Neural progenitor cell (in vitro differentiated cells): ENCODE results near the gene GJB3. TPM values are rescaled to one million over a fixed set of nuclear protein-coding genes. Genes with fewer than 3 reads are reported as not detected.

Source experiments
- DNase-seq: peaks from one replicate; pipeline ENCODE4 v3.0.0-alpha.2; 2016; ENCODE audit warnings: low spot score
- H2AFZ ChIP-seq: fragments of 200-600 bp; sonication (generic); replicated peaks from 2 replicates; pipeline ENCODE4 v1.6.1; 2016; ENCODE audit warnings: antibody characterized with exemption
- H3F3A ChIP-seq: fragments of 200-600 bp; sonication (generic); 2 replicates; pipeline ENCODE4 v1.6.1; 2016; ENCODE audit warnings: antibody characterized with exemption, low read depth
- H3K27ac ChIP-seq: fragments of 200-600 bp; sonication (generic); 2 replicates; pipeline ENCODE4 v1.5.1; 2016; ENCODE audit warnings: mild to moderate bottlenecking
- H3K27me3 ChIP-seq: fragments of 200-600 bp; sonication (generic); 2 replicates; pipeline ENCODE4 v1.6.1; 2016; ENCODE audit warnings: mild to moderate bottlenecking, moderate library complexity
- H3K36me3 ChIP-seq: fragments of 200-600 bp; sonication (generic); 2 replicates; pipeline ENCODE4 v1.5.1; 2016
- H3K4me1 ChIP-seq: fragments of 200-600 bp; sonication (generic); 2 replicates; pipeline ENCODE4 v1.6.1; 2016; ENCODE audit warnings: mixed run types
- H3K4me2 ChIP-seq: fragments of 200-600 bp; sonication (generic); 2 replicates; pipeline ENCODE4 v1.6.1; 2016
- H3K4me3 ChIP-seq: fragments of 200-600 bp; sonication (generic); 2 replicates; pipeline ENCODE4 v1.5.1; 2016
- H3K79me2 ChIP-seq: fragments of 200-600 bp; sonication (generic); 2 replicates; pipeline ENCODE4 v1.6.1; 2016; ENCODE audit warnings: low read depth
- H3K9ac ChIP-seq: fragments of 200-600 bp; sonication (generic); 2 replicates; pipeline ENCODE4 v1.6.1; 2016
- H3K9me3 ChIP-seq: fragments of 200-600 bp; sonication (generic); 2 replicates; pipeline ENCODE4 v1.5.1; 2016; ENCODE audit warnings: low read depth
- H4K20me1 ChIP-seq: fragments of 200-600 bp; sonication (generic); 2 replicates; pipeline ENCODE4 v1.6.1; 2016; ENCODE audit warnings: low read depth
- H3K27ac Mint-ChIP-seq: 3 replicates; pipeline ENCODE4 v1.8.0; 2021; ENCODE audit warnings: mixed read lengths
- H3K27me3 Mint-ChIP-seq: 2 replicates; pipeline ENCODE4 v1.8.0; 2022; ENCODE audit warnings: low read depth, mild to moderate bottlenecking, inconsistent platforms, moderate library complexity, mixed read lengths; ENCODE audit not compliant: insufficient read depth
- H3K36me3 Mint-ChIP-seq: 3 replicates; pipeline ENCODE4 v1.8.0; 2021; ENCODE audit warnings: mixed read lengths
- H3K4me1 Mint-ChIP-seq: 3 replicates; pipeline ENCODE4 v1.8.0; 2021; ENCODE audit warnings: mixed read lengths
- H3K4me3 Mint-ChIP-seq: 3 replicates; pipeline ENCODE4 v1.8.0; 2021; ENCODE audit warnings: mild to moderate bottlenecking, moderate library complexity, mixed read lengths
- H3K9me3 Mint-ChIP-seq: 3 replicates; pipeline ENCODE4 v1.8.0; 2020; ENCODE audit warnings: mixed read lengths
- CTCF ChIP-seq: fragments of 200-600 bp; sonication (generic); IDR thresholded peaks from 2 replicates; pipeline ENCODE4 v1.5.1; 2017; ENCODE audit warnings: antibody characterized with exemption, mild to moderate bottlenecking
- EZH2 ChIP-seq: fragments of 200-600 bp; sonication (generic); IDR thresholded peaks from 2 replicates; pipeline ENCODE4 v1.6.1; 2017; ENCODE audit warnings: antibody characterized with exemption, mild to moderate bottlenecking, moderate library complexity
- EZH2phosphoT487 ChIP-seq: fragments of 200-600 bp; sonication (generic); IDR thresholded peaks from 2 replicates; pipeline ENCODE4 v1.6.1; 2017; ENCODE audit warnings: antibody characterized with exemption
- total RNA-seq: library from RNA; depleted of rRNA; stranded (reverse); fragments of >200 nt; gene quantifications from 2 replicates; pipeline ENCODE4 v1.2.3, GENCODE V29; 2015; ENCODE audit warnings: low replicate concordance

Gene GJB3
- total RNA-seq, 1 donor from 2014 or later, result not detected

DNA sequence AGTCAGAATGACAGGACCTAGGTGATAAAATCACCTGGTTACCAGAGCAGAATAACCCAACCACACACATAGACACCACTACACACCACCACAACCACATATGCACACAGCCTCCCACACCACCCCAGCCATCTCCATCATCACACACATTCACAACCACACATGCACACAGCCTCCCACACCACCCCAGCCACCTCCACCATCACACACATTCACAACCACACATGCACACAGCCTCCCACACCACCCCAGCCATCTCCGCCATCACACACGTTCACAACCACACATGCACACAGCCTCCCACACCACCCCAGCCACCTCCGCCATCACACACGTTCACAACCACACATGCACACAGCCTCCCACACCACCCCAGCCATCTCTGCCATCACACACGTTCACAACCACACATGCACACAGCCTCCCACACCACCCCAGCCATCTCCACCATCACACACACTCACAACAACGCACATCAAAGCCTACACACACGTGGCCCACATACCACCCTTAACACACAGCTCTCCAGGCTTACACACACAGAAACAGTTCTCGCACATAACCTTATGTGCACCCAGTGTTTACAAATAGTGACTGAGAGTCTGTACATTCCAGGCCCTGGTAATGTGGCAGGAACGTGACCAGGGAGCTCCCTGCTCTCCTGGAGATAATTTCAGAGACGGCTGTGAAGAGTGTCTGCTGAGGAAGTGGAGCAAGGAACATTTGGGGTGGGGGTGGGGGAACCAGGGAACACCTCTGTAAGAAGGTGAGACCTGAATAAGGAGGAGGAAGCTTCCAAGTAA is 3.3 kb upstream of the GJB3 start:
- H3K36me3 Mint-ChIP-seq, result no peaks in the 10 kb centered on the region
- Histone ChIP-seq H3K4me1 (no peaks in the 10 kb centered on the region), H3K4me2 (no peak overlapping the region), H3F3A (no peaks in the 10 kb centered on the region), H2AFZ (no peak overlapping the region), H3K79me2 (no peaks in the 10 kb centered on the region), H3K9me3 (no peaks in the 10 kb centered on the region), H3K9ac (no peak overlapping the region), H3K4me3 (no peak overlapping the region), H3K27ac (no peak overlapping the region), H3K36me3 (no peaks in the 10 kb centered on the region), H4K20me1 (peaks cover 9% of the 10 kb centered on the region), H3K27me3 (peaks cover 45% of the 10 kb centered on the region)
- no peaks in the 10 kb centered on the region for H3K9me3 Mint-ChIP-seq
- H3K4me1 Mint-ChIP-seq, result peaks cover 4% of the 10 kb centered on the region
- no peak overlapping the region for H3K27ac Mint-ChIP-seq
- H3K27me3 Mint-ChIP-seq, result peaks cover 23% of the 10 kb centered on the region
- TF ChIP-seq CTCF (no peak), EZH2phosphoT487 (no peak), EZH2 (no peak)
- DNase-seq, result no peak
- no peak overlapping the region for H3K4me3 Mint-ChIP-seq

DNA sequence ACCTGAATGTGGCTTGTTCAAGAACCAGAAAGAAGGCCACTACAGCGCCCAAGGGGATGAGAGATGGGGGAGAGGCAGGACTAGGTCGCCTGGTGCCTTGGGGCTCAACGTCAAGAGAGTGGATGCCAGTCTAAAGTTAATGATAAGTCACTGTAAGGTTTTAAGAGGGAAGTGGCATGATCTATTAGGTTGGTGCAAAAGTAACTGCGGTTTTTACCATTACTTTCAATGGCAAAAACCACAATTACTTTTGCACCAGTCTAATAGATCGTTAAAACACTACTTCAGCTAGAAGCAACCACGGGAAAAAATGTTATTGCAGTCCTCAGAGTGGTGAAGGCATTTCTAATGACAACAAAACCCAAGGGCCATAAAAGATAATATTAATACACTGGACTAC is 2.6 kb upstream of the GJB3 start:
- Mint-ChIP-seq H3K9me3 (no peaks in the 10 kb centered on the region), H3K4me1 (peaks cover 4% of the 10 kb centered on the region), H3K27ac (no peak overlapping the region), H3K36me3 (no peaks in the 10 kb centered on the region), H3K4me3 (no peak overlapping the region), H3K27me3 (peaks cover 30% of the 10 kb centered on the region)
- Histone ChIP-seq H3K27ac (no peak overlapping the region), H3K79me2 (no peaks in the 10 kb centered on the region), H3K27me3 (peaks cover 52% of the 10 kb centered on the region), H4K20me1 (peaks cover 9% of the 10 kb centered on the region), H2AFZ (no peak overlapping the region), H3K9ac (no peak overlapping the region), H3F3A (no peaks in the 10 kb centered on the region), H3K4me3 (no peak overlapping the region), H3K4me1 (no peaks in the 10 kb centered on the region), H3K4me2 (no peak overlapping the region), H3K9me3 (no peaks in the 10 kb centered on the region), H3K36me3 (no peaks in the 10 kb centered on the region)
- DNase-seq, result no peak
- TF ChIP-seq CTCF (no peak), EZH2 (no peak), EZH2phosphoT487 (no peak)

- no peak for TF ChIP-seq EZH2phosphoT487
- no peak for TF ChIP-seq CTCF
- TF ChIP-seq EZH2, result no peak
- H3K36me3 Mint-ChIP-seq, result no peaks in the 10 kb centered on the region
- no peak overlapping the region for H3K4me3 ChIP-seq
- peaks cover 31% of the 10 kb centered on the region for H3K27me3 Mint-ChIP-seq
- DNase-seq, result no peak
- no peaks in the 10 kb centered on the region for H3K4me1 ChIP-seq
- H3K27ac Mint-ChIP-seq, result no peak overlapping the region
- no peaks in the 10 kb centered on the region for H3K79me2 ChIP-seq
- no peaks in the 10 kb centered on the region for H3K9me3 Mint-ChIP-seq
- no peaks in the 10 kb centered on the region for H3K36me3 ChIP-seq
- H3F3A ChIP-seq, result no peaks in the 10 kb centered on the region
- peaks cover 4% of the 10 kb centered on the region for H3K4me1 Mint-ChIP-seq
- H3K9me3 ChIP-seq, result no peaks in the 10 kb centered on the region
- H3K27ac ChIP-seq, result no peak overlapping the region
- no peak overlapping the region for H3K9ac ChIP-seq
- no peak overlapping the region for H3K4me2 ChIP-seq
- no peak overlapping the region for H2AFZ ChIP-seq
- H4K20me1 ChIP-seq, result peaks cover 9% of the 10 kb centered on the region
- H3K27me3 ChIP-seq, result peaks cover 58% of the 10 kb centered on the region
- H3K4me3 Mint-ChIP-seq, result no peak overlapping the region
Measured at GRCh38 chr1:34779005-34779404, 2.0 kb upstream of the GJB3 start.
